Measurements from ENCODE around the gene ACTN1.

ACTN1 gene

DNA sequence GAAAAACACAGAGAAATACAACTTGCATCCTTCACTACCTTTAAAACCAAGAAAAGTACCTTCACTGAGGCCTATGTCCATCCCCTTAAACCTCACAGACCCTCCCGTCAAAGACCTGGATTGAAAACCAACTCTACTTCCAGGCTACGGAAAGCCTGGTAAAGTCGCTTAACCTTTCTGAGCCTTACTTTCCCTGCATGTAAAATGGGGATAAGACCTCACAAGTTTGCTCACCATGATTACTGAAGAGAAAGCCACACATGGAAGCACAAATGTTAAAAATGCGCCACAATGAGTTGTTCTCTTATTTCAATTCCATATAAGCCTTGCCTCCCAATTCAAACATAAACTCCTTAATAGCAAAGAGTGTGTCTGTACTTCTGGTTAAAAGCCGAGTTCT lies 8.4 kb downstream of the ACTN1 start:
- peaks cover 67% of the 10 kb centered on the region for H3K36me3 ChIP-seq
- no peaks in the 10 kb centered on the region for H3K27me3 ChIP-seq
- H3K9me3 ChIP-seq: no peaks in the 10 kb centered on the region
- H3K4me1 ChIP-seq (ENCODE audit: control insufficient read depth in 1 of 2, insufficient read depth in 1 of 2, low read depth in 1 of 2, low read length in 1 of 2): peaks cover 88 to 93% of the 10 kb centered on the region in 2 experiments
- TF ChIP-seq, protein P1, sequence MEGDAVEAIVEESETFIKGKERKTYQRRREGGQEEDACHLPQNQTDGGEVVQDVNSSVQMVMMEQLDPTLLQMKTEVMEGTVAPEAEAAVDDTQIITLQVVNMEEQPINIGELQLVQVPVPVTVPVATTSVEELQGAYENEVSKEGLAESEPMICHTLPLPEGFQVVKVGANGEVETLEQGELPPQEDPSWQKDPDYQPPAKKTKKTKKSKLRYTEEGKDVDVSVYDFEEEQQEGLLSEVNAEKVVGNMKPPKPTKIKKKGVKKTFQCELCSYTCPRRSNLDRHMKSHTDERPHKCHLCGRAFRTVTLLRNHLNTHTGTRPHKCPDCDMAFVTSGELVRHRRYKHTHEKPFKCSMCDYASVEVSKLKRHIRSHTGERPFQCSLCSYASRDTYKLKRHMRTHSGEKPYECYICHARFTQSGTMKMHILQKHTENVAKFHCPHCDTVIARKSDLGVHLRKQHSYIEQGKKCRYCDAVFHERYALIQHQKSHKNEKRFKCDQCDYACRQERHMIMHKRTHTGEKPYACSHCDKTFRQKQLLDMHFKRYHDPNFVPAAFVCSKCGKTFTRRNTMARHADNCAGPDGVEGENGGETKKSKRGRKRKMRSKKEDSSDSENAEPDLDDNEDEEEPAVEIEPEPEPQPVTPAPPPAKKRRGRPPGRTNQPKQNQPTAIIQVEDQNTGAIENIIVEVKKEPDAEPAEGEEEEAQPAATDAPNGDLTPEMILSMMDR (IDR thresholded peaks at IDR 0.05): no peak
- peak overlapping the region in 1 of 2 experiments; percentile 16 for H3K4me3 ChIP-seq (ENCODE audit: low read depth in 1 of 2, low read length in 1 of 2)
- peak overlapping the region; percentile 97 for H3K27ac ChIP-seq

DNA sequence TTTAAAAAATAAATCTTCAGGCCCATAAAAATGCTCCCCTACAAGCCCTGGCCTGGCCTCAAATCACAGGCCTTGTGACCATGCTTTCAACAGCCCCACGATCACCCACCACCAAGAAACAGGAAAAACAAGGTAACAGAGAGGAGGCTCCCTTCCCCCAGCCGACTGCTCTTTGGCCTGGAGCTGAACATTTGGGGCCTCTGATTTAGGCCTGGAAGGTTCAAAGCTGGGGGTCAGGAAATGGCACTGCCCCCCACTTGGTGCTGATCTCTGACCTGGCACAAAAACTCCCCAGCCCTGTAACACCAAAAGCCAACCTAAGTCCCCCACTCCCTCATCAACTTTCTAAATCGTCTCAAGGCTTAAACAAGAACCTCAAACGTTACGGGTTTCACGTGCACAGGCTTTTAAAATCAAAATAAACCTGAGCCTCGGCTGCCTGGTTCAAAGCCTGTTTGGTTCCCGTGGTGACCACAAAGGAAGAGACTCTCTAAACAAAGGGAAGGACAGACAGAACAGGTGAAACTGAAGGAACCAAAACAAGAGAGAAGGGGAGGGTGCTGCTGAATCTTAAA lies 9.0 kb downstream of the ACTN1 start:
- Histone ChIP-seq H3K36me3 (peaks cover 64% of the 10 kb centered on the region), H3K27me3 (no peaks in the 10 kb centered on the region), H3K4me3 (ENCODE audit: low read depth in 1 of 2, low read length in 1 of 2) (peak overlapping the region; percentile 16 to 18), H3K27ac (peak overlapping the region; percentile 97), H3K9me3 (no peaks in the 10 kb centered on the region), H3K4me1 (ENCODE audit: control insufficient read depth in 1 of 2, insufficient read depth in 1 of 2, low read depth in 1 of 2, low read length in 1 of 2) (peaks cover 88 to 93% of the 10 kb centered on the region in 2 experiments)
- TF ChIP-seq, protein P1 (IDR thresholded peaks at IDR 0.05): no peak

- Histone ChIP-seq H3K9me3 (no peaks in the 10 kb centered on the region), H3K27me3 (no peaks in the 10 kb centered on the region), H3K36me3 (peaks cover 64% of the 10 kb centered on the region), H3K4me3 (ENCODE audit: low read depth in 1 of 2, low read length in 1 of 2) (peak overlapping the region in 1 of 2 experiments; percentile 16), H3K27ac (peak overlapping the region; percentile 97), H3K4me1 (ENCODE audit: control insufficient read depth in 1 of 2, insufficient read depth in 1 of 2, low read depth in 1 of 2, low read length in 1 of 2) (peaks cover 85 to 93% of the 10 kb centered on the region in 2 experiments)
- TF ChIP-seq, protein P1 (IDR thresholded peaks at IDR 0.05): no peak
Measured at GRCh38 chr14:68969278-68970033, 9.6 kb downstream of the ACTN1 start.

DNA sequence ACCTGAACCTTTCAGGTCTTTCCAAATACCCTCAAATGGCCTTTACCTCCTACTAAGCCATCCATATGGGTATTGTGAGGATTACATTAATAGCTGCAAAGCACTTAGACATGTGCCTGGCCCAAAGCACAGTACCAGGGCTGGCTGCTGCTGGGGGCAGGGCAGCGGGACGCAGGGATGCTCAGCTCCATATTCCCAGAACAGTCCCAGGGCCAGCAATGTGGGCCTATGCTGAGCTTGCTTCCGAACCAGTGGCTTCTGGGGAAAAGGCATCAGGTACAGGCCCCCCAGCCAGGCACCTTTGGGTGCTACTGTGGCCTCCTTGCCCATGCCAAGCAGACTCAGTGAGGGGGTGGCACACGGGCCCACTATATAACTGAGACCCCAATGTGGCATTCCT lies 10.4 kb downstream of the ACTN1 start:
- TF ChIP-seq, protein P1 (IDR thresholded peaks at IDR 0.05): no peak
- H3K4me1 ChIP-seq (ENCODE audit: control insufficient read depth in 1 of 2, insufficient read depth in 1 of 2, low read depth in 1 of 2, low read length in 1 of 2): peaks cover 86 to 95% of the 10 kb centered on the region in 2 experiments
- peaks cover 61% of the 10 kb centered on the region for H3K36me3 ChIP-seq
- H3K27ac ChIP-seq: peak overlapping the region; percentile 97
- H3K9me3 ChIP-seq: no peaks in the 10 kb centered on the region
- no peaks in the 10 kb centered on the region for H3K27me3 ChIP-seq
- no peak overlapping the region for H3K4me3 ChIP-seq (ENCODE audit: low read depth in 1 of 2, low read length in 1 of 2)

- H3K36me3 ChIP-seq: peaks cover 55% of the 10 kb centered on the region
- H3K4me3 ChIP-seq (ENCODE audit: low read depth in 1 of 2, low read length in 1 of 2): no peak overlapping the region
- H3K27ac ChIP-seq: peak overlapping the region; percentile 97
- peaks cover 86 to 99% of the 10 kb centered on the region in 2 experiments for H3K4me1 ChIP-seq (ENCODE audit: control insufficient read depth in 1 of 2, insufficient read depth in 1 of 2, low read depth in 1 of 2, low read length in 1 of 2)
- no peaks in the 10 kb centered on the region for H3K9me3 ChIP-seq
- TF ChIP-seq, protein P1 (IDR thresholded peaks at IDR 0.05): no peak
- no peaks in the 10 kb centered on the region for H3K27me3 ChIP-seq
Measured at GRCh38 chr14:68968051-68968450, 11.1 kb downstream of the ACTN1 start.
